Measurements from ENCODE around the gene PCSK5.

The PCSK5 gene

DNA sequence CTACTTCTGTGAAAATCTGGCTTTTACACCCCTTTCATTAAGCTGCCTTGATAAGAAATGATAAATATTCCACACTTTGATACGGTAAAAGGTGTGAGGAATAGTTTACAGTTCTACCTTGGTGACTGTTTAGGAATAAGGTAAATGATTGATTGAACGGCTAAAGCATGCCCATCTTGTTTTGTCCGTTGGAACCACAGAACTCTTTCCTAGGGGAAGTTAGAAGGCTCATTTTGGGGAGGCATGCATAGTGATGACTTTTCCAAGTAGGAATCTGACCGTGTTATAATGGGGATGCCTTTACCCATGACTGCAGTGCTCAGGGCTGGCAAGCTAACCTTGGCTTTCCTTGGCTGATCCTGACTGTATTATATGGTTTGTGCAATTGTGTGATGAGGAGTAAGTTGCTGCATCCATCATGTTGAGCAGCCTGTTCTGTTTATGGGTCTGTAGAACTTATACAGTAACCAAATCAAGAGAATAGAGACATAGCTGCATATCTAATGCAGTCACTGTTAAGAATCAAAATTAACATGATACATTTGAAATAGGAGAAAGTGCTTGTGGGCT, 24.5 kb downstream of the PCSK5 start:
- H3K27ac ChIP-seq: no peak overlapping the region
- no peak for DNase-seq (ENCODE audit: low read depth, low spot score)

DNA sequence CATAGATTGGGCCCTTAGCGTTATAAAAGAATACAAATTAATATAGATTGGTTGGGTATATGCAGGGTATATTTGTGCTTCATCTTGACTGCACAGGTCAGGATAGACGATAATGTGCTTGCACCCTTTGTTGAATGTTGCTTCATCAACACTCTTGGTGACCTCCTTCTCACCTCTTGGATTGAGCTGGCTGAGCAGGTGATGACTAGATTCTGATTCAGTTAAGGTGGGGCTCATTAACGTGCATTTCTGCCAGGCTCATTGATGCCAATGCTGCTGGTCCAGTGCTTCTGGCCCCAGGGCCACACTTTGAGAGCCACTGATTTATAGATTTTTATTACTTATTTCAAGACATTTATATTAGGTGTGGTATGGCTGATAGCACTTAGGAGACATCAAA, 27.7 kb downstream of the PCSK5 start:
- no peak overlapping the region for H3K27ac ChIP-seq
- DNase-seq (ENCODE audit: low read depth, low spot score): peak; percentile 72

DNA sequence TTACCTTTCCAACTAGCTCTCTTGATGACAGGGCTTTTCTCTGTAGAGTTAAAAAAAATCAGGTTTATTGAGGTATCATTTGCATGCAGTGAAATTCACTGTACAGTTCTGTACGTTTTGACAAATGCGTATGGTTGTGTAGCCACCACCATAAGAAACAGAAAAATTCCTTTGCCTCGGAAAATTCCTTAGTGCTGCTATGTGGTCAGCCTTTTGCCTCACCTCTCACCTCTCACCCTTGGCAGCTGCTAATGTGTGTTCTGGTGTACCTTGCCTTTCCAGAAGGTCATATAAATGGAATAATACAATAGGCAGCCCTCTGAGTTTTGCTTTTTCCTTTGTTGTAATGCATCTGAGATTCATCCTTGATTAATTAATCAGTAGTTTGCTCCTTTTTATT, 28.4 kb downstream of the PCSK5 start:
- no peak for DNase-seq (ENCODE audit: low read depth, low spot score)
- H3K27ac ChIP-seq: no peak overlapping the region

DNA sequence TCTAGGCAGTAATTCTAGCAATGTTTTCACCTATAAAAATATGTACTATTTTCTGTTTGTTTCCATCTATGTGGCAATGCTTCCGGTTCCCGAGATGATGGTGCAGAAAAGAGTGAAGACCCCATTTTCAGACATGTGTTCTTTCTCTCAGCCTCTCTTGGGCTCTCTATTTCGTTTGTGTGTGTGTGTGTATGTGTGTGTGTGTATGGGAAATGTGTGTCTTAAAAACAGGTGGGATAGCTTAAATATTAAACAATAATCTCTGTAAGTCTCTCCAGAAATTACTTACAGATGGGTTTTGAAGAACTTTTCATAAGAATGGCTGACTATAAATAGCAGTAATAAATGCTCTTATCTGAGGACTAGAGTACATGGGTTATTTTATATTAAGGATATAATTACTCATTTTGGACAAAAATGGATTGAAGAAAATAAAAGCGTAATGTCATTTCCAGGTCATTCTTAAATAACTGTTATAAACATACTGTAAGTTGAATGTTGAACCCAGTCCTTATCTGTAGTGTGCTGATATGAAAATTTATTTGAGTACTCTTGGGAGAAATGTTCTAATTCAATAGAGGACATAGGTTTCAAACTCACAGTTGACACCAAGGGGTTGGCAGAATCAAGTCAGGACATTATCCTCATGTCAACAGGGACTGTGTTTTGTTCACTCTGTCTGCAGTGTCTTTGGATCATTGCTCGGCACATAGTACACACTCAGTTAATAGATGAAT, 31.1 kb downstream of the PCSK5 start:
- no peak for DNase-seq (ENCODE audit: low read depth, low spot score)
- no peak overlapping the region for H3K27ac ChIP-seq

DNA sequence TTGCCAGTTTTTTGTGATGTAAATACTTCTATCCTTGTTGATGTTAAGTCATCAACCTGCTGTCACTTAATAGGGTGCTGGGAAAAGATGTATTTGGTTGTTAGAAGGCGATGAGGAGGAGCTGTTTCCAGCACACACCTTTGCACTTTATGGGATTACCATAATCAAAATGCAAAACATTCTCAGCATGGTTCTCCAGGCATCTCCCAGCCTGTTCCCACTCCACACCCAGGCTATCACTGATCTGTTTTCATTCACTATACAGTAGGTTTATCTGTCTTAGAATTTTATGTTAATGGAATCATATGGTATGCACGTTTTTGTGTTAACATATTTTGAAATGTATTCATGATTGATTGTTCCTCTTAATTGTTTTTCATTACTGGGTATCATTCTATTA, 35.9 kb downstream of the PCSK5 start:
- DNase-seq (ENCODE audit: low read depth, low spot score): no peak
- H3K27ac ChIP-seq: no peak overlapping the region

DNA sequence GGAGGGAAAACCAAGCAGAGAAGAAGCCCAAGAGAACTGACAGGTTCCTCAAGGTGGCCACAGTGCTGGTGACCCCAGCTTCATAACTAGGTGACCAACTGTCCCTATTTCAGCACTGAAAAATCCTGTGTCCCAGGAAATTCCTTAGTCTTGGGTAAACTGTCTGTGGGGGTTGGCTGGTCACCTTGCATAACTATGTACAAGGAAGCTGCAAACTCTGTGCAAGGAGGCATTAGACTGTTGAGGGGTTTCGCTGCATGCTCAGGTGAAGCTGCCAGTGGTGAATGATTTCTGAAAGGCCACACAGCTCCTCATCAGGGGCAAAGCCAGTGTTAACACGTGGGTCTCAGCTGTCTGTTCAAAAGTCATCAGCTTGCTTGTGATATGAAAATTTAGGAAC, 36.9 kb downstream of the PCSK5 start:
- DNase-seq (ENCODE audit: low read depth, low spot score): no peak
- H3K27ac ChIP-seq: no peak overlapping the region

DNA sequence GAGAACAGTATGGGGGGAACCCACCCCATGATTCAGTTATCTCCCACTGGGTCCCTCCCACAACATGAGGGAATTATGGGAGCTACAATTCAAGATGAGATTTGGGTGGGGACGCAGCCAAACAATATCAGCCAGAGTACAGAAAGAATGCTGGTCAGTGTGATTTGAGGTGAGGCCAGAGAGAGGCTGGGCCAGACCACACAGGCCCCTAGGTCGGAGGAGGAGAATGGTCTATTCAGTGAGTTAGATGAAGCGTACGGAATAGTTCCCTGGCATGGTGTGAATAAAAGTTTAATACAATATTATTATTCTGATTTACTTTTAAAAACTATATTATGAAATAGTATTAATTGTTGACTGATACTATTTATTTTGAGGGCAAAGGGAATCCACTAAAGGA, 39.7 kb downstream of the PCSK5 start:
- H3K27ac ChIP-seq: no peak overlapping the region
- no peak for DNase-seq (ENCODE audit: low read depth, low spot score)

DNA sequence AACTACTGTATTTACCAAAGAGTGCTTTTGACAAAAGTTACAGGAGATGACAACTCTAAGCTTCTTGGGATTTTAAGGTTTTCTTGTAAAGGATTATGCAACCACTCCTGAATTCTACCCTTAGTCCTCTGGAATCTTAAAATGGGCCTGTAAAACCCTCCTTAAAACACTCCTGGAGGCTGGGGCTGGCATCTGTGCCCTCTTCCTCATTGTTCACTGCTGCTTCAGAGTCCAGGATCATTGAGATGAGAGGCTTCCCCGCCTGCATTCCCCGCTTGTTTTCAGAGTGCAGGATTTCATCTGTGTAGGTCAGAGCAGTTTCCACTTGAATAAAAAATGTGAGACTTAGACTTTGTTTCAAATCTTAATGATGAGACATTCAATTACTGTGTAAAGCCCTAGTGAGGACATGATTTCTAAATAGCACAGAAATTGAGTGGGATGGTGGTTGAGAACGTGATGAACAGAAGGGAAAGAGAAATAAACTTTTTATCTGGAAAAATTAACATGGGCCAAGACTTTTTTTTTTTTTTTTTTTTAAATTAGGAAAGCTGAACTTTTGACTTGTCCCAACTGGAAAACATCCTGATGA, 40.4 kb downstream of the PCSK5 start:
- no peak overlapping the region for H3K27ac ChIP-seq
- no peak for DNase-seq (ENCODE audit: low read depth, low spot score)

DNA sequence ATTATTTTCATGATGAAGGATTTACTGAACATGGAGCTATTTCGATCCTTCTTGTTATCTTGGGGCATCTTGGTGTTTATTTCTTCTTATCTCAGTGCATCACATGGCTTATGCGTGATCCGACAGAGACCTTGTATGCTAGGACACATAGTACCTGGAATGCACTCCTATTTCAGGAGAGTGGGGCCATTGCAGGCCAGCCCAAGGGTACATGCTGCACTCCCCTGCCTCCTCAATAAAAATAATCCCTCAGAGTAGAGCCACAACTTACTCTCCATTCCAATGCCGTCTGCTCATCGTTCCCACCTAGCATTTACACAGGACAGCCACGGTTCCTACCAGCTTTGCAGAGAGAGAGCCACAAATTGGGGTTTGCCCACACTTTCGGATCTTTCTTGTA, 43.5 kb downstream of the PCSK5 start:
- H3K27ac ChIP-seq: no peak overlapping the region
- DNase-seq (ENCODE audit: low read depth, low spot score): no peak

DNA sequence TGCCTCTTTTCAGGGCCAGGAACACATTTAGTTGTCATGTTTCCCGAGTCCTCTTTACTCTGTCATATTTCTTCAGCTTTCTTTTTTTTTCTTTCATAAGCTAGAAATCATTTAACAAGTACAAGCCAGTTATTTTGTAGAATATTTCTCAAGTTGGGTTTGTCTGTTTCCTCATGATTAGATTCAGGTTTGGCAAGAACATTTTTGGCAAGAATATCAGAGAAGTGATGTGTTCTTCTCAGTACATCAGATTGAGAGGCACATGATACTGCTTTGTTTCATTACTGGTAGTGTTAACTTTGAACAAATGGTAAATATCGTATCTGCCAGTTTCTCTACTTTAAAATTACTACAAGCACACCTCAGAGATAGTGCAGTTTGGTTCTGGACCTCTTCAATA, 45.1 kb downstream of the PCSK5 start:
- no peak for DNase-seq (ENCODE audit: low read depth, low spot score)
- H3K27ac ChIP-seq: no peak overlapping the region

DNA sequence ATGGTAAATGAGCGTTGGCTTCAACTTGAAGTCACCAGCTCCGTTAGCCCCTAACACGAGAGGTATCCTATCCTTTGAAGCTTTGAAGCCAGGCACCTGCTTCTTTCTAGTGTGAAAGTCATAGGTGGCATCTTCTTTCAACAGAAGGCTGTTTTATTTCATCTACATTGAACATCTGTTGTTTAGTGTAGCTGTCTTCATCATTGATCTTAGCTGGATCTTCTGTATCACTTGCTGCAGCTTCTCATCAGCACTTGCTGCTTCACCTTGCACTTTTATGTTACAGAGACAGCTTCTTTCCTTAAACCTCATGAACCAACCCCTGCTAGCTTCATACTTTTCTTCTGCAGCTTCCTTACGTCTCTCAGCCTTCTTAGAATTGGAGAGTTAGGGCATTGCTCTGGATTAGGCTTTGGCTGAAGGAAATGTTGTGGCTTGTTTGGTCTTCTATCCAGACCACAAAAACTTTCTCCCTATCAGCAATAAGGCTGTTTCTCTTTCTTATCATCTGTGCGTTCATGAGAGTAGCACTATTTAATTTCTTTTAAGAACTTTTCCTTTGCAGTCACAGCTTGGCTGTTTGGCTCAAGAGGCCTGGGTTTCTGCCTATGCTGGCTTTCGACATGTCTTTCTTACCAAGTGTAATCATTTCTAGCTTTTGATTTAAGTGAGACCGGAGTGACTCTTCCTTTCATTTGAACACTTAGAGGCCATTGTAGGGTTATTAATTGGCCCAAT, 47.2 kb downstream of the PCSK5 start:
- DNase-seq (ENCODE audit: low read depth, low spot score): no peak
- no peak overlapping the region for H3K27ac ChIP-seq

DNA sequence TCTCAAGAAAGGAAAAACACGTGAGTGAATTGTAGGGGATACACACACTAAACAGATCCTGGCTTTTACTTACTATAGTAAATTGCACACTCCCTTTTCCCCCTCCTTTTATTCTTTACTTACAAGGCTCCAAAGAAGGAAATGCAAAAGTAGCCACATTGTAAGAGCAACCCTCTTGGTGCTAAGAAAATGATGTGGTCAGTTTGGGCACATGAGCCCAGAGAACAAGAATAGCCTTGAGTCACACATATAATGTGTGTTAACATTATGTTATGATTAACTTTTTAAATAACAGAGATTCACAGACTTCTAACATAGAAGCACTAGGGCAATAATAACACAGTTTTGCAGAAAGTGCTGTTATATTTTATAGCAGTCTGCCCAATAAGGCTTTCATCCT, 48.5 kb downstream of the PCSK5 start:
- DNase-seq (ENCODE audit: low read depth, low spot score): no peak
- no peak overlapping the region for H3K27ac ChIP-seq

DNA sequence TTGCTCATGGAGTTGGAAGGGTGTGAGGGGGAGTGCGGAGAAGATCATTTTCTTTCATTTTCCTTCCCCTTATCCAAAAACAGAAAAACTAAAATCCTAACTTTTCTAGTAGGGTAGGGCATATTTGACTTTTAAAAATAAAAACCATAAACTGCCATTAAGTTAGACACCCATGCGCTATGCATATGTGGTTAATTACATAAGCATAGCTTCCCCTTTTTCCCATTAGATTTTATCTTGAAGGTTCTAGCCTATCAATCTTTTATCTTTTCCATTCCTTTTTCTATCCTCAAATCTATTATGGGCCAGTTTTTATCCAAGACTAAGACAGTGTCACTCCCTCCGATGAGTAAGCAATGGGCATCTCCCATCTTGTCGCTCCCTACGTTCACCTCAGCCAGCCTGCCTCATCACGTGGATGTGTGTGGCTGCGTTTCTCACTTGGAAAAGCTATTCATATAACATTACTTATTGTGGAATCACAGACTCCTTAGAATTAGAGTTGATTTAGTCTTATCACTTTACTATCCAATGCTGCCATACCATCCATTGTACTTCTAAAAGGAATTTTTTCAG, 49.2 kb downstream of the PCSK5 start:
- no peak for DNase-seq (ENCODE audit: low read depth, low spot score)

DNA sequence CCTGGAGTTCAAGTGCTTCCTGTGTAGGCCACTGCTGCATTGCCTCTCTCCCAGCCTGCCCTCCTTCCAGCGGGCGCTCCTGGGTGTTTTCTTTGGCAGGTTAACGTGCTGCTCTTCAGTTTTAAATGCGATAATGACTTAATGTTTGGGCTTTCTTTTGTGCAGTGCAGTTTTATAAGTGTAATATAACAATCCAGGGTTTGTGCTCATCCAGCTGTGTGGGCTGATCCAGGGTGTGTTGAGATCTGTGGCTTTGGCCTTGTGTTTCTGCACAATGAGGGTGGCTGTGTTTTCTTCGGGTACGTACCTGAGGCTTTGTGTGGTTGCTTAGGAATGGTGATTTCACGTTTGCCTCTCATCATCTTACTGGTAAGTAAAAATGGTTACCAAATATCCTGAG, 50.6 kb downstream of the PCSK5 start:
- peak; percentile 54 for DNase-seq (ENCODE audit: low read depth, low spot score)

More for the DNA sequence above, 49.2 kb downstream of the PCSK5 start:
- no peak overlapping the region for H3K27ac ChIP-seq

DNA sequence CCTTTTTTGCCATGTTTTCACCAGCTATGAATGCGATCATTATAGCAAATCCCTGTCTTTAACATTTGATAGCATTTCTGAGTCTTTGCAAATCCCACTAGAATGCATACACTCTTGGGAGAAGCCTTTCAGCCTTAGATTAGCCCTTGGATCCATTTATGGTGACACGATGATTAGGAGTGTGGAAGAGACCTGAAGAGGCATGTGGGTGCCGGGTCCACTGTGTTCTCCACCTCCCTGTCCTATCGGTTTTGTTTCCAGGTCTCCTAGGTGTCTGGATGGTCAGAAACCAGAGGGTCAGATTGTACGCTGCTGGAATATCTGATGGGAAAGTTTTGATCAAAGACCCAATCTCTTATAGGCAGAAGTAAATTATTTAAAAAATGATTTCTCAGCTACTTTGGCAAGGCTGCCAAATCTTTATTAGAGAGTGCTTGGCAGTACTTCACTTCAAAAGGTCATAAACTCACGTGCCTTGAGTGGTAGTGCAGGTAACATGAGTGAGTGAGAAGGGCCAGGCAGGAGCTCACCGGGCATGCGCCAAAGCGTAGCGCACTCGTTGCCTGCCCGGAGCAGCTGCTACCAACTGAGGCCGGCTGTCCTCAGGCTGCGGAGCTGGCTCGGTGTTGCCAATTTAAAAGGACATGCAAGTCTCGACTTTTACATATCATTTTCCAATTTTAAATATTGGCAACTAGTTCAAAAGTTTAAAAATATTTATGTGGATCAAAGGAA, 51.3 kb downstream of the PCSK5 start:
- no peak overlapping the region for H3K27ac ChIP-seq
- DNase-seq (ENCODE audit: low read depth, low spot score): no peak

More for the DNA sequence above, 50.6 kb downstream of the PCSK5 start:
- H3K27ac ChIP-seq: no peak overlapping the region

DNA sequence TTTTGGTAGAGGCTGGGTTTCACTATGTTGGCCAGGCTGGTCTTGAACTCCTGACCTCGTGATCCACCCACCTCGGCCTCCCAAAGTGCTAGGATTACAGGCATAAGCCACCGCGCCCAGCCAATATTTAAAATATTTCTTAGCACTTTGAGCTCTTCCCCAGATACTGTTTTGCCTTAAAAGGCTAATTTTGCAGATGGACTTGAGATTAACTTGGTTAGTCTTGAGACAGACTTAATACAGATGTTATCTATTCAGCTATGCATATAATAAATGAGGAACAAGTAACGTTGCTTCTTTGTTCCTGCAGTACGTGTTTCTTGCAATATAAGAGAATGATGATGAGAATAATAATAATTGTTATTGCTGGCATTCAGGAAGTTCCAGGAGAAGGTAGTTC, 56.3 kb downstream of the PCSK5 start:
- no peak overlapping the region for H3K27ac ChIP-seq
- no peak for DNase-seq (ENCODE audit: low read depth, low spot score)

DNA sequence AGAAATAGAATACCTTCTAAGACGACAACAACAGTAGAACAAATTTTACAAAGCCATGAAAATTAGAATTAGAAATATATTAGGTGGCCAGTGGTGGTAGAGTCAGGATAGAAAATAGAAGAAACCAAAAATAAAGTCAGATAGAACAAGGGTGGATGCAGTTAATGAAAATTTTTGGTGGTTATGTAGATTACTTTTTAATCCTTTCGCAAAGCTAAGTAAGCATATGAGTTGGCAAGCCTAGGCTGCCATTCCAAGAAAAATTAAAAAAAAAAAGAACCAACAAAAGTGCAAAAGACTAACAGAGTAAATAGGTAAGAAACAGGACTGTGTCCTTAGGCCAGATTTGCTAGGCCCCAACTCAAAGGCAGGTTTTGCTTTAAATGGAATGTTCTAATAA, 56.8 kb downstream of the PCSK5 start:
- no peak overlapping the region for H3K27ac ChIP-seq
- no peak for DNase-seq (ENCODE audit: low read depth, low spot score)

DNA sequence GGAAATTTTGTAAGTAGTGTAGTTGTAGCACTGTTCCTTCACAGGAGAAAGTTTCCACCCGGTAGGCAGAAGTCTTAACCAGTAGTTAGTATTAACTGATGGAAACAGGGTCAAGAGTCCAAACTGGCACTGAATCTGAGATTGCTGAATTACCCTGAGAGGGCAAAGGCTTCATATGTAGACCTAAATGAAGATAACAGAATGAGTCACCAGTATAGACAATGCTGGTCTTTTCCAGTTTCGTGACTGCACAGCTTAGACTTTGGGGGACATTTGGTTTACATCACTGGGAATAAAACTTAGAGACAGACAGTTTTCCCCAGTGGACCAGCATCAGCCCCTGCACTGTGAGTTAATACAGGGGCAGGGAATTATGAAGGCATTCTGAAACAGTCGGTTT, 60.5 kb downstream of the PCSK5 start:
- DNase-seq (ENCODE audit: low read depth, low spot score): no peak
- H3K27ac ChIP-seq: no peak overlapping the region

DNA sequence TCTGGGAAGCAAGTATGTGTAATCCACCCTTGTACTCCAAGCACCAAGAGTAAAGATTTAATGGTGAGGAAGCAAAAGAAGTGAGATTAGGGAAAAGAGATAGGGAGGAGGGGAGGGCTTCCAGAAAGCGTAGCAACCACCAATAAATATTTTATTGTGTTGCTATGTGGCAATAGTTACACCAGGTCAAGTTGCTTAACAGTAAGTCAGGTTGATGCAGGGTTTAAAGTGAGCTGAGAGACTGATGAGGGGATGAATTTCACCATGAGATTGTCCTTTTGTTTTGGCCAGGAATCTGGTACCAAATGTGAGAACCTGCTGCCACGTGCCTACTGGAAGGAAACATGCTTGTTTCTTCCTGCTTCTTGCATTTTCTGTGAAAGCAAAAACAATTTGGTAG, 62.7 kb downstream of the PCSK5 start:
- DNase-seq (ENCODE audit: low read depth, low spot score): no peak
- H3K27ac ChIP-seq: no peak overlapping the region

DNA sequence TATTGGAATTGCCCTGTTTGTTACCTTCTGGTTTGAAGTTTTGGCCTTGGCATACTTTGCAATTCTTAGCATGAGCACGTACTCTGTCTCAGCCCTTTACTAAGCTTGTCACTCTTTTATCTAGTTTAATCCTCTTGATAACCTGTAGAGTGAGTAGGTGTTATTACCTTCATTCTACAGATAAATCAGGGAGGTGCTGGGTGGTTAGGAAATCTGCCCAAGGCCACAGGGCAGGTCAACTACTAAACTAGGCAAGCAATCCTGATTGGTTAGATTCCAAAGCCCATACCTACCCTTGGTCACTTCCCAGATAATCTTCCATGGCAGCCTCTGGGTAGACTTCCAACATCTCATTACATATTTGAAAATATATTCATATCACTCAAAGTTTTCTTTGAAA, 65.7 kb downstream of the PCSK5 start:
- DNase-seq (ENCODE audit: low read depth, low spot score): no peak
- H3K27ac ChIP-seq: no peak overlapping the region
